Fibroblast of lung (primary cell): Measurements from ENCODE around the gene CD247. TPM values are rescaled to one million over a fixed set of nuclear protein-coding genes. Genes with fewer than 3 reads are reported as not detected.

Experiments used
- DNase-seq, 2 donors: peaks; one replicate each; pipeline versions ENCODE4 v3.0.0 to v3.0.0-alpha.2; 2010; ENCODE audit warnings: low read depth in 2 of 2
- H2AFZ ChIP-seq: 2 replicates; pipeline ENCODE4 v1.5.1; 2012; ENCODE audit warnings: low read length, control low read depth, inconsistent platforms
- H3K27ac ChIP-seq: 2 replicates; pipeline ENCODE4 v1.5.1; 2011; ENCODE audit warnings: low read length, control low read depth; ENCODE audit not compliant: insufficient read depth
- H3K27me3 ChIP-seq: 2 replicates; pipeline ENCODE4 v1.5.1; 2011; ENCODE audit warnings: mild to moderate bottlenecking, low read length; ENCODE audit not compliant: control insufficient read depth, insufficient read depth
- H3K36me3 ChIP-seq: 2 replicates; pipeline ENCODE4 v1.5.1; 2011; ENCODE audit warnings: low read length; ENCODE audit not compliant: control insufficient read depth, insufficient read depth
- H3K4me1 ChIP-seq: 2 replicates; pipeline ENCODE4 v1.5.1; 2011; ENCODE audit warnings: low read length; ENCODE audit not compliant: control insufficient read depth, insufficient read depth; ENCODE audit errors: extremely low read depth
- H3K4me2 ChIP-seq: 2 replicates; pipeline ENCODE4 v1.5.1; 2011; ENCODE audit warnings: low read length, control low read depth; ENCODE audit not compliant: insufficient read depth; ENCODE audit errors: extremely low read depth
- H3K4me3 ChIP-seq, 4 experiments: fragments of 200-600 bp in 1 of 4; sonication (generic) in 1 of 4; replicated peaks in 1 of 4; 2 replicates each; pipeline ENCODE4 v1.5.1; 2011 to 2016; ENCODE audit warnings: low read length in 4 of 4, low read depth in 3 of 4, mild to moderate bottlenecking in 3 of 4, control low read depth in 2 of 4, inconsistent platforms in 1 of 4, mixed read lengths in 1 of 4; ENCODE audit not compliant: insufficient read depth in 1 of 4; ENCODE audit errors: control extremely low read depth in 1 of 4
- H3K79me2 ChIP-seq: 2 replicates; pipeline ENCODE4 v1.5.1; 2012; ENCODE audit warnings: mild to moderate bottlenecking, low read length, inconsistent platforms; ENCODE audit not compliant: control insufficient read depth, insufficient read depth
- H3K9ac ChIP-seq: 2 replicates; pipeline ENCODE4 v1.5.1; 2011; ENCODE audit warnings: mild to moderate bottlenecking, low read length, control low read depth; ENCODE audit not compliant: insufficient read depth
- H3K9me3 ChIP-seq: 2 replicates; pipeline ENCODE4 v1.5.1; 2012; ENCODE audit warnings: low read depth, low read length; ENCODE audit not compliant: control insufficient read depth, insufficient read depth
- H4K20me1 ChIP-seq: 2 replicates; pipeline ENCODE4 v1.5.1; 2011; ENCODE audit warnings: low read length; ENCODE audit not compliant: control insufficient read depth, insufficient read depth; ENCODE audit errors: extremely low read depth
- EZH2 ChIP-seq: IDR thresholded peaks from 2 replicates; pipeline ENCODE4 v1.5.1; 2012; ENCODE audit warnings: low read length, control low read depth, mild to moderate bottlenecking; ENCODE audit errors: missing control alignments
- polyA plus RNA-seq, 2 donors: library from polyadenylated mRNA; depleted of rRNA in 1 of 2; stranded (reverse) in 1 of 2; unstranded in 1 of 2; fragments of >200 nt; gene quantifications; 2 replicates each; pipeline ENCODE4 v1.2.1, GENCODE V29; 2011 to 2012; ENCODE audit warnings: missing spikeins in 1 of 2
- total RNA-seq: library from RNA; depleted of rRNA; stranded (reverse); fragments of >200 nt; gene quantifications from 2 replicates; pipeline ENCODE4 v1.2.1, GENCODE V29; 2014
- TF ChIP-seq, protein P1 (sequence below), 2 donors: IDR thresholded peaks in 1 of 2; conservative IDR thresholded peaks in 1 of 2; 1 replicate in 1 of 2; 2 replicates in 1 of 2; pipeline ENCODE4 v1.5.1; 2011 to 2012; ENCODE audit warnings: low read length in 2 of 2, control low read depth in 1 of 2, inconsistent platforms in 1 of 2, low read depth in 1 of 2, mild to moderate bottlenecking in 1 of 2

The CD247 gene
- total and polyA plus RNA-seq, 2 donors (not counting 1 experiment from before 2014, with no cell fraction given), result not detected

- H3K9me3 ChIP-seq, result no peaks in the 10 kb centered on the region
- H3K79me2 ChIP-seq, result no peaks in the 10 kb centered on the region
- H3K36me3 ChIP-seq, result no peaks in the 10 kb centered on the region
- H3K27me3 ChIP-seq, result peaks cover 15% of the 10 kb centered on the region
- TF ChIP-seq, protein P1, sequence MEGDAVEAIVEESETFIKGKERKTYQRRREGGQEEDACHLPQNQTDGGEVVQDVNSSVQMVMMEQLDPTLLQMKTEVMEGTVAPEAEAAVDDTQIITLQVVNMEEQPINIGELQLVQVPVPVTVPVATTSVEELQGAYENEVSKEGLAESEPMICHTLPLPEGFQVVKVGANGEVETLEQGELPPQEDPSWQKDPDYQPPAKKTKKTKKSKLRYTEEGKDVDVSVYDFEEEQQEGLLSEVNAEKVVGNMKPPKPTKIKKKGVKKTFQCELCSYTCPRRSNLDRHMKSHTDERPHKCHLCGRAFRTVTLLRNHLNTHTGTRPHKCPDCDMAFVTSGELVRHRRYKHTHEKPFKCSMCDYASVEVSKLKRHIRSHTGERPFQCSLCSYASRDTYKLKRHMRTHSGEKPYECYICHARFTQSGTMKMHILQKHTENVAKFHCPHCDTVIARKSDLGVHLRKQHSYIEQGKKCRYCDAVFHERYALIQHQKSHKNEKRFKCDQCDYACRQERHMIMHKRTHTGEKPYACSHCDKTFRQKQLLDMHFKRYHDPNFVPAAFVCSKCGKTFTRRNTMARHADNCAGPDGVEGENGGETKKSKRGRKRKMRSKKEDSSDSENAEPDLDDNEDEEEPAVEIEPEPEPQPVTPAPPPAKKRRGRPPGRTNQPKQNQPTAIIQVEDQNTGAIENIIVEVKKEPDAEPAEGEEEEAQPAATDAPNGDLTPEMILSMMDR (conservative IDR thresholded peaks at IDR 0.05 in 1 of 2, IDR thresholded peaks at IDR 0.05 in 1 of 2; ENCODE audit: low read depth in 1 of 2, low read length in 2 of 2), result no peak
- TF ChIP-seq EZH2, result no peak
- H3K4me2 ChIP-seq, result peak overlapping the region; percentile 95
- no peaks in the 10 kb centered on the region for H4K20me1 ChIP-seq
- H3K9ac ChIP-seq, result peak overlapping the region; percentile 50
- peak; percentile 9 to 23 for DNase-seq
- H3K27ac ChIP-seq, result no peak overlapping the region
- H3K4me3 ChIP-seq, result peak overlapping the region; percentile 62 to 79 (median 70)
- peak overlapping the region; percentile 95 for H2AFZ ChIP-seq
- no peaks in the 10 kb centered on the region for H3K4me1 ChIP-seq
These were observed 63.2 kb downstream of the CD247 start for GRCh38 chr1:167454894-167455785.

GRCh38 chr1:167454304-167454893 is 63.9 kb downstream of the CD247 start:
- DNase-seq, result no peak
- Histone ChIP-seq H2AFZ (peak overlapping the region; percentile 95), H3K4me1 (no peaks in the 10 kb centered on the region), H3K4me3 (peak overlapping the region; percentile 52 to 79 (median 70)), H4K20me1 (no peaks in the 10 kb centered on the region), H3K9me3 (no peaks in the 10 kb centered on the region), H3K27ac (no peak overlapping the region), H3K4me2 (peak overlapping the region; percentile 95), H3K9ac (peak overlapping the region; percentile 38), H3K79me2 (no peaks in the 10 kb centered on the region), H3K27me3 (peaks cover 15% of the 10 kb centered on the region), H3K36me3 (no peaks in the 10 kb centered on the region)
- TF ChIP-seq EZH2, result no peak
- TF ChIP-seq, protein P1 (conservative IDR thresholded peaks at IDR 0.05 in 1 of 2, IDR thresholded peaks at IDR 0.05 in 1 of 2; ENCODE audit: low read depth in 1 of 2, low read length in 2 of 2), result no peak

- Histone ChIP-seq H3K27ac (no peak overlapping the region), H3K4me1 (no peaks in the 10 kb centered on the region), H2AFZ (no peak overlapping the region), H3K4me2 (no peak overlapping the region), H3K9ac (no peak overlapping the region), H3K27me3 (peaks cover 15% of the 10 kb centered on the region), H3K36me3 (no peaks in the 10 kb centered on the region), H3K4me3 (no peak overlapping the region), H3K9me3 (no peaks in the 10 kb centered on the region), H3K79me2 (no peaks in the 10 kb centered on the region), H4K20me1 (no peaks in the 10 kb centered on the region)
- TF ChIP-seq, protein P1 (conservative IDR thresholded peaks at IDR 0.05 in 1 of 2, IDR thresholded peaks at IDR 0.05 in 1 of 2; ENCODE audit: low read depth in 1 of 2, low read length in 2 of 2), result no peak
- no peak for TF ChIP-seq EZH2
- DNase-seq, result no peak
These were observed 65.2 kb downstream of the CD247 start for GRCh38 chr1:167453123-167453522.
